A549 (cell line): ENCODE measurements around the gene MFSD6L.
"Not testable (repeated sequence)": the region's sequence is repeated elsewhere in the genome, so short reads cannot be mapped to it uniquely, and the experiment has no call there.

ENCODE experiments used
- REST ChIP-seq: fragments of 200-600 bp; sonication (generic); IDR thresholded peaks from 2 replicates; pipeline ENCODE4 v1.6.1; 2016; ENCODE audit warnings: antibody characterized with exemption, mild to moderate bottlenecking, moderate library complexity
- TF ChIP-seq, protein P1 (sequence below): fragments of >200 bp; sonication (Bioruptor Twin); formaldehyde crosslinking; IDR thresholded peaks from 3 replicates; pipeline ENCODE4 v1.5.1; 2016

- not testable (repeated sequence) for TF ChIP-seq REST
- TF ChIP-seq, protein P1, sequence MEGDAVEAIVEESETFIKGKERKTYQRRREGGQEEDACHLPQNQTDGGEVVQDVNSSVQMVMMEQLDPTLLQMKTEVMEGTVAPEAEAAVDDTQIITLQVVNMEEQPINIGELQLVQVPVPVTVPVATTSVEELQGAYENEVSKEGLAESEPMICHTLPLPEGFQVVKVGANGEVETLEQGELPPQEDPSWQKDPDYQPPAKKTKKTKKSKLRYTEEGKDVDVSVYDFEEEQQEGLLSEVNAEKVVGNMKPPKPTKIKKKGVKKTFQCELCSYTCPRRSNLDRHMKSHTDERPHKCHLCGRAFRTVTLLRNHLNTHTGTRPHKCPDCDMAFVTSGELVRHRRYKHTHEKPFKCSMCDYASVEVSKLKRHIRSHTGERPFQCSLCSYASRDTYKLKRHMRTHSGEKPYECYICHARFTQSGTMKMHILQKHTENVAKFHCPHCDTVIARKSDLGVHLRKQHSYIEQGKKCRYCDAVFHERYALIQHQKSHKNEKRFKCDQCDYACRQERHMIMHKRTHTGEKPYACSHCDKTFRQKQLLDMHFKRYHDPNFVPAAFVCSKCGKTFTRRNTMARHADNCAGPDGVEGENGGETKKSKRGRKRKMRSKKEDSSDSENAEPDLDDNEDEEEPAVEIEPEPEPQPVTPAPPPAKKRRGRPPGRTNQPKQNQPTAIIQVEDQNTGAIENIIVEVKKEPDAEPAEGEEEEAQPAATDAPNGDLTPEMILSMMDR, result not testable (repeated sequence)
Measured at GRCh38 chr17:8805396-8805795, 6.2 kb upstream of the MFSD6L start.
